HepG2 (cell line): Measurements from ENCODE around the gene VKORC1L1. TPM values are rescaled to one million over a fixed set of nuclear protein-coding genes. Genes with fewer than 3 reads are reported as not detected.

Source experiments
- CBX2 ChIP-seq, 2 experiments: fragments of 200-600 bp in 1 of 2; sonication (generic); formaldehyde crosslinking in 1 of 2; IDR thresholded peaks; 2 replicates each; pipeline versions ENCODE4 v1.7.0 to v1.8.1; 2018 to 2022; ENCODE audit warnings: low read depth in 2 of 2, low read length in 1 of 2, mild to moderate bottlenecking in 1 of 2, missing genetic modification reagents in 1 of 2
- KLF15 ChIP-seq: sonication (generic); formaldehyde crosslinking; IDR thresholded peaks from 2 replicates; pipeline ENCODE4 v1.8.1; 2023; ENCODE audit warnings: borderline replicate concordance, mild to moderate bottlenecking, inconsistent platforms, missing genetic modification reagents, mixed read lengths
- SMAD3 ChIP-seq: sonication (generic); formaldehyde crosslinking; IDR thresholded peaks from 2 replicates; pipeline ENCODE4 v1.4.0; 2020; ENCODE audit warnings: missing genetic modification reagents
- TCF12 ChIP-seq, 2 experiments: fragments of 450-650 bp in 1 of 2; sonication (generic) in 1 of 2; formaldehyde crosslinking in 1 of 2; IDR thresholded peaks; 2 replicates each; pipeline versions ENCODE4 v1.6.1 to v1.8.0; 2017 to 2022; ENCODE audit warnings: antibody characterized with exemption in 1 of 2, mild to moderate bottlenecking in 1 of 2, missing genetic modification reagents in 1 of 2, moderate library complexity in 1 of 2
- THYN1 ChIP-seq: sonication (generic); formaldehyde crosslinking; IDR thresholded peaks from 2 replicates; pipeline ENCODE4 v1.8.1; 2023; ENCODE audit warnings: low read depth, mild to moderate bottlenecking, moderate library complexity, missing genetic modification reagents, borderline replicate concordance
- ZNF138 ChIP-seq: sonication (generic); formaldehyde crosslinking; IDR thresholded peaks from 2 replicates; pipeline ENCODE4 v1.5.0; 2020; ENCODE audit warnings: mild to moderate bottlenecking, low read depth, missing genetic modification reagents
- ZNF292 ChIP-seq: sonication (generic); formaldehyde crosslinking; IDR thresholded peaks from 2 replicates; pipeline ENCODE4 v1.8.1; 2022; ENCODE audit warnings: mild to moderate bottlenecking, low read depth, missing genetic modification reagents, borderline replicate concordance
- ZNF562 ChIP-seq: sonication (generic); formaldehyde crosslinking; IDR thresholded peaks from 2 replicates; pipeline ENCODE4 v1.8.0; 2022; ENCODE audit warnings: missing genetic modification reagents, borderline replicate concordance
- ZNF567 ChIP-seq: sonication (generic); formaldehyde crosslinking; IDR thresholded peaks from 2 replicates; pipeline ENCODE4 v1.8.1; 2023; ENCODE audit warnings: mild to moderate bottlenecking, missing genetic modification reagents, borderline replicate concordance
- polyA plus RNA-seq, 8 experiments: library from polyadenylated mRNA; depleted of rRNA in 3 of 8; stranded (reverse) in 7 of 8; unstranded in 1 of 8; fragments of >200 nt; fragmentation: Illumina TruSeq in 4 of 8; extraction: Trizol in 4 of 8; gene quantifications; 2 replicates each; pipeline versions ENCODE4 v1.2.1 to v1.2.3, GENCODE V29; 2011 to 2016; ENCODE audit warnings: low read depth in 4 of 8, missing spikeins in 1 of 8, mixed read lengths in 1 of 8; ENCODE audit not compliant: insufficient read depth in 1 of 8
- total RNA-seq, 5 experiments: library from RNA; depleted of rRNA; stranded (reverse); fragments of >200 nt; fragmentation: Illumina TruSeq; extraction: Trizol; gene quantifications; 2 replicates each; pipeline ENCODE4 v1.2.3, GENCODE V29; 2016; ENCODE audit warnings: low read depth in 1 of 5
- TF ChIP-seq, protein P1 (sequence below): sonication (generic); formaldehyde crosslinking; IDR thresholded peaks from 2 replicates; pipeline ENCODE4 v1.5.0; 2020; ENCODE audit warnings: mild to moderate bottlenecking, missing genetic modification reagents, borderline replicate concordance
- TF ChIP-seq, protein P2 (sequence below): sonication (generic); formaldehyde crosslinking; IDR thresholded peaks from 2 replicates; pipeline ENCODE4 v1.4.0; 2020; ENCODE audit warnings: mild to moderate bottlenecking, missing genetic modification reagents
- TF ChIP-seq, protein P3 (sequence below): sonication (generic); formaldehyde crosslinking; IDR thresholded peaks from 2 replicates; pipeline ENCODE4 v1.4.0; 2020; ENCODE audit warnings: missing genetic modification reagents, borderline replicate concordance
- TF ChIP-seq, protein P4 (sequence below), 2 experiments: fragments of 450-650 bp in 1 of 2; sonication (generic) in 1 of 2; formaldehyde crosslinking; IDR thresholded peaks; 2 replicates each; pipeline versions ENCODE4 v1.5.0 to v1.8.0; 2020 to 2022; ENCODE audit warnings: mild to moderate bottlenecking in 1 of 2, missing genetic modification reagents in 1 of 2

The VKORC1L1 gene
- total and polyA plus RNA-seq, 2 of the 13 experiments (the other 11 are each of a cell fraction or from before 2014, with no cell fraction given): 13.9 to 16.5 TPM

DNA sequence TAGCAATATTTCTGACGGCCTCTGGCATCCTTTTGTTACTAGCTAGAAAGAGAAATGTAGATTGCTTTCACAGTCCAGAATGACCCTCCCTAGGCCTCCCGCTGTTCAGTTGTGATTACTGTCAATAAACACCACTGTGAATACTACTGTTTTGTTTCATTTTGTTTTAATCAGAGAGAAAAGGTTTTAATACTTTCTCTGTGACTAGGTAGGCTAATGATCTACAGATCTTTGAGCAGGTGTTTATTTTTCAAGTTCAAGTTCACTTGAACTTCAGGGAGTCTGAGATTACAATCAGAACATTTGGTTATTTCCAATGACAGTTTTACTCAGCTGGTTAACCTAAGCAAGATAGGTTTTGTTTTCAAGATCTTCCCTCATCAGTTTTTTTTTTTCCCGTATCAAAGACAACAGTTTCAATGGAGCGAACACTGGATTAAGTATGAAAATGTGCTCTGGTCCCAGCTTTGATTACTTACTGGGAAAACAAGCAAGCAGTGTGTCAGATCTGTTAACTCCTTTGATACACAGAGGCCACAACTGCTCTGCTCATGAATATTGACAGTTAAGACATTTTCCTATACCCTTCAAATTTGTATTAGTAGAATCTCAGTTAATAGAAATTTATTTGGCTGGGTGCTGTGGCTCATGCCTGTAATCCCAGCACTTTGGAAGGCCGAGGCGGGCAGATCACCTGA, 34.8 kb downstream of the VKORC1L1 start (continued):
- TF ChIP-seq, protein P1, sequence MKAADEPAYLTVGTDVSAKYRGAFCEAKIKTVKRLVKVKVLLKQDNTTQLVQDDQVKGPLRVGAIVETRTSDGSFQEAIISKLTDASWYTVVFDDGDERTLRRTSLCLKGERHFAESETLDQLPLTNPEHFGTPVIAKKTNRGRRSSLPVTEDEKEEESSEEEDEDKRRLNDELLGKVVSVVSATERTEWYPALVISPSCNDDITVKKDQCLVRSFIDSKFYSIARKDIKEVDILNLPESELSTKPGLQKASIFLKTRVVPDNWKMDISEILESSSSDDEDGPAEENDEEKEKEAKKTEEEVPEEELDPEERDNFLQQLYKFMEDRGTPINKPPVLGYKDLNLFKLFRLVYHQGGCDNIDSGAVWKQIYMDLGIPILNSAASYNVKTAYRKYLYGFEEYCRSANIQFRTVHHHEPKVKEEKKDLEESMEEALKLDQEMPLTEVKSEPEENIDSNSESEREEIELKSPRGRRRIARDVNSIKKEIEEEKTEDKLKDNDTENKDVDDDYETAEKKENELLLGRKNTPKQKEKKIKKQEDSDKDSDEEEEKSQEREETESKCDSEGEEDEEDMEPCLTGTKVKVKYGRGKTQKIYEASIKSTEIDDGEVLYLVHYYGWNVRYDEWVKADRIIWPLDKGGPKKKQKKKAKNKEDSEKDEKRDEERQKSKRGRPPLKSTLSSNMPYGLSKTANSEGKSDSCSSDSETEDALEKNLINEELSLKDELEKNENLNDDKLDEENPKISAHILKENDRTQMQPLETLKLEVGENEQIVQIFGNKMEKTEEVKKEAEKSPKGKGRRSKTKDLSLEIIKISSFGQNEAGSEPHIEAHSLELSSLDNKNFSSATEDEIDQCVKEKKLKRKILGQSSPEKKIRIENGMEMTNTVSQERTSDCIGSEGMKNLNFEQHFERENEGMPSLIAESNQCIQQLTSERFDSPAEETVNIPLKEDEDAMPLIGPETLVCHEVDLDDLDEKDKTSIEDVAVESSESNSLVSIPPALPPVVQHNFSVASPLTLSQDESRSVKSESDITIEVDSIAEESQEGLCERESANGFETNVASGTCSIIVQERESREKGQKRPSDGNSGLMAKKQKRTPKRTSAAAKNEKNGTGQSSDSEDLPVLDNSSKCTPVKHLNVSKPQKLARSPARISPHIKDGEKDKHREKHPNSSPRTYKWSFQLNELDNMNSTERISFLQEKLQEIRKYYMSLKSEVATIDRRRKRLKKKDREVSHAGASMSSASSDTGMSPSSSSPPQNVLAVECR (CRISPR knock-in tag): no peak
- TF ChIP-seq KLF15 (CRISPR knock-in tag) (no peak), ZNF292 (CRISPR knock-in tag) (no peak), ZNF562 (CRISPR knock-in tag) (no peak), THYN1 (no peak), SMAD3 (CRISPR knock-in tag) (no peak), ZNF138 (CRISPR knock-in tag) (no peak), CBX2 (IDR thresholded peaks at IDR 0.05; ENCODE audit: low read depth, low read length) (no peak), CBX2 (CRISPR knock-in tag; IDR thresholded peaks at IDR 0.05; ENCODE audit: low read depth) (no peak), TCF12 (IDR thresholded peaks at IDR 0.05) (no peak), TCF12 (CRISPR knock-in tag; IDR thresholded peaks at IDR 0.05) (no peak), ZNF567 (CRISPR knock-in tag) (no peak)
- TF ChIP-seq, protein P2, sequence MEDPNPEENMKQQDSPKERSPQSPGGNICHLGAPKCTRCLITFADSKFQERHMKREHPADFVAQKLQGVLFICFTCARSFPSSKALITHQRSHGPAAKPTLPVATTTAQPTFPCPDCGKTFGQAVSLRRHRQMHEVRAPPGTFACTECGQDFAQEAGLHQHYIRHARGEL (CRISPR knock-in tag): no peak
- TF ChIP-seq, protein P3, sequence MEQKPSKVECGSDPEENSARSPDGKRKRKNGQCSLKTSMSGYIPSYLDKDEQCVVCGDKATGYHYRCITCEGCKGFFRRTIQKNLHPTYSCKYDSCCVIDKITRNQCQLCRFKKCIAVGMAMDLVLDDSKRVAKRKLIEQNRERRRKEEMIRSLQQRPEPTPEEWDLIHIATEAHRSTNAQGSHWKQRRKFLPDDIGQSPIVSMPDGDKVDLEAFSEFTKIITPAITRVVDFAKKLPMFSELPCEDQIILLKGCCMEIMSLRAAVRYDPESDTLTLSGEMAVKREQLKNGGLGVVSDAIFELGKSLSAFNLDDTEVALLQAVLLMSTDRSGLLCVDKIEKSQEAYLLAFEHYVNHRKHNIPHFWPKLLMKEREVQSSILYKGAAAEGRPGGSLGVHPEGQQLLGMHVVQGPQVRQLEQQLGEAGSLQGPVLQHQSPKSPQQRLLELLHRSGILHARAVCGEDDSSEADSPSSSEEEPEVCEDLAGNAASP (CRISPR knock-in tag): no peak
- TF ChIP-seq, protein P4, sequence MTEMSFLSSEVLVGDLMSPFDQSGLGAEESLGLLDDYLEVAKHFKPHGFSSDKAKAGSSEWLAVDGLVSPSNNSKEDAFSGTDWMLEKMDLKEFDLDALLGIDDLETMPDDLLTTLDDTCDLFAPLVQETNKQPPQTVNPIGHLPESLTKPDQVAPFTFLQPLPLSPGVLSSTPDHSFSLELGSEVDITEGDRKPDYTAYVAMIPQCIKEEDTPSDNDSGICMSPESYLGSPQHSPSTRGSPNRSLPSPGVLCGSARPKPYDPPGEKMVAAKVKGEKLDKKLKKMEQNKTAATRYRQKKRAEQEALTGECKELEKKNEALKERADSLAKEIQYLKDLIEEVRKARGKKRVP (CRISPR knock-in tag; IDR thresholded peaks at IDR 0.05): no peak
